BE2C (cell line): ENCODE data around the gene ECE2.

Experiments
- DNase-seq: peaks from one replicate; pipeline ENCODE4 v3.0.0-alpha.2; 2020
- H3K27me3 ChIP-seq: fragments of 250-450 bp; sonication (Bioruptor Pico); 2 replicates; pipeline ENCODE4 v1.5.1; 2020; ENCODE audit warnings: mild to moderate bottlenecking
- H3K36me3 ChIP-seq: fragments of 250-450 bp; sonication (Bioruptor Pico); 2 replicates; pipeline ENCODE4 v1.5.1; 2020; ENCODE audit warnings: mild to moderate bottlenecking
- H3K4me1 ChIP-seq: fragments of 250-450 bp; sonication (Bioruptor Pico); 2 replicates; pipeline ENCODE4 v1.5.1; 2020
- H3K4me3 ChIP-seq: 2 replicates; pipeline ENCODE4 v1.5.1; 2011; ENCODE audit warnings: low read depth, low read length
- H3K9me3 ChIP-seq: fragments of 250-450 bp; sonication (Bioruptor Pico); 2 replicates; pipeline ENCODE4 v1.5.1; 2020
- TF ChIP-seq, protein P1 (sequence below): IDR thresholded peaks from 2 replicates; pipeline ENCODE4 v1.5.1; 2012; ENCODE audit warnings: mild to moderate bottlenecking, low read depth, low read length

ECE2 gene

DNA sequence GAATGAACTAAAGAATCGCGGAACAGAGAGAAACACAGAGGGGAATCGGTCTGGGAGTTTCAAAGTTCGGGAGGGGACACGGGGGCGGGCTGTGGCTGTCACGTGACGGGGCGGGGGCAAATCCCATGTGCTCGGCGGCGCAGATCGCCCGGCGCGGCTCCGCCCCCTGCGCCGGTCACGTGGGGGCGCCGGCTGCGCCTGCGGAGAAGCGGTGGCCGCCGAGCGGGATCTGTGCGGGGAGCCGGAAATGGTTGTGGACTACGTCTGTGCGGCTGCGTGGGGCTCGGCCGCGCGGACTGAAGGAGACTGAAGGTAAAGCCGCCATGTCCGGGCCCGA, 38.5 kb downstream of the ECE2 start, which contains the start of gene EIF4G1:
Gene EIF4G1, plus strand, starts transcription at position 244 of the 337 bp plus-strand sequence. CDS start 1,191 bp downstream, outside the sequence.
- TF ChIP-seq, protein P1, sequence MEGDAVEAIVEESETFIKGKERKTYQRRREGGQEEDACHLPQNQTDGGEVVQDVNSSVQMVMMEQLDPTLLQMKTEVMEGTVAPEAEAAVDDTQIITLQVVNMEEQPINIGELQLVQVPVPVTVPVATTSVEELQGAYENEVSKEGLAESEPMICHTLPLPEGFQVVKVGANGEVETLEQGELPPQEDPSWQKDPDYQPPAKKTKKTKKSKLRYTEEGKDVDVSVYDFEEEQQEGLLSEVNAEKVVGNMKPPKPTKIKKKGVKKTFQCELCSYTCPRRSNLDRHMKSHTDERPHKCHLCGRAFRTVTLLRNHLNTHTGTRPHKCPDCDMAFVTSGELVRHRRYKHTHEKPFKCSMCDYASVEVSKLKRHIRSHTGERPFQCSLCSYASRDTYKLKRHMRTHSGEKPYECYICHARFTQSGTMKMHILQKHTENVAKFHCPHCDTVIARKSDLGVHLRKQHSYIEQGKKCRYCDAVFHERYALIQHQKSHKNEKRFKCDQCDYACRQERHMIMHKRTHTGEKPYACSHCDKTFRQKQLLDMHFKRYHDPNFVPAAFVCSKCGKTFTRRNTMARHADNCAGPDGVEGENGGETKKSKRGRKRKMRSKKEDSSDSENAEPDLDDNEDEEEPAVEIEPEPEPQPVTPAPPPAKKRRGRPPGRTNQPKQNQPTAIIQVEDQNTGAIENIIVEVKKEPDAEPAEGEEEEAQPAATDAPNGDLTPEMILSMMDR = no peak
- DNase-seq = peak; percentile 96
- no peaks in the 10 kb centered on the region for H3K9me3 ChIP-seq
- peak within 1 kb of the TSS; percentile 92 for H3K4me3 ChIP-seq
- H3K4me1 ChIP-seq = peaks cover 14% of the 10 kb centered on the region
- H3K27me3 ChIP-seq = no peaks in the 10 kb centered on the region
- H3K36me3 ChIP-seq = peaks cover 43% of the 10 kb centered on the region

DNA sequence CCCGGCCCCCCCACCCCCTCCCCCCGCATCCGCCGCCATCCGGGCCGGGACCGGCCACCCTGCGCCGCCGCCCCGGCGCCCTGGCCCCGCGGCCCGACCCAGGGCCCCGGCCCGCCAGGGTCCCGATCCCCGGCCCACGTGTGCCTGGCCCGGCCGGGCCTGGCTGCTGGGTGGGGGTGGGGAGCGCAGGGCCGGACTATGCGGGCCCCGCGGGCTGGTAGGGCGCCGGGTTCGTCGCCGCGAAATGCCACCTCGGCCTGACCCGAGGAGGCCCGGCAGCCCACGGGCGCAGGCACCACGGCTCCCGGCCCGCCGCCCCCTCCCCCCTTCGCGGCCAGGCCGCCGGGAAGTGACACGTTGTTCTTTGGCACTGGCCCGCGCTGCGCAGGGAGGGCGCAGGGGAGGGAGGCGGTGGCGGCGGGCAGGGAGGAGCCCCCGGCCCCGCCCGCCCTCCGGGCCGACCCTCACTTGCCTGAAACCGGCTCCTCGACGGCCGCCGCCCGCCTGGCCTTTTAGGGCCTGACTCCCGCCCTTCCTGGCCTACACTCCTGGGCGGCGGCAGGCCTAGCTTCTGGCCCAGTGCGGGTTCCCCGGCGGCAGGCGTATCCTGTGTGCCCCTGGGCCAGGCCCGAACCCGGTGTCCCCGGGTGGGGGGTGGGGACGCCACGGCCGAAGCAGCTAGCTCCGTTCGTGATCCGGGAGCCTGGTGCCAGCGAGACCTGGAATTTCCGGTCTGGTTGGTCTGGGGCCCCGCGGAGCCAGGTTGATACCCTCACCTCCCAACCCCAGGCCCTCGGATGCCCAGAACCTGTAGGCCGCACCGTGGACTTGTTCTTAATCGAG, 39.1 kb downstream of the ECE2 start:
- Histone ChIP-seq H3K36me3 (peaks cover 47% of the 10 kb centered on the region), H3K27me3 (no peaks in the 10 kb centered on the region), H3K4me3 (peak overlapping the region; percentile 92), H3K9me3 (no peaks in the 10 kb centered on the region), H3K4me1 (peaks cover 19% of the 10 kb centered on the region)
- TF ChIP-seq, protein P1 = no peak
- DNase-seq = peak; percentile 76

DNA sequence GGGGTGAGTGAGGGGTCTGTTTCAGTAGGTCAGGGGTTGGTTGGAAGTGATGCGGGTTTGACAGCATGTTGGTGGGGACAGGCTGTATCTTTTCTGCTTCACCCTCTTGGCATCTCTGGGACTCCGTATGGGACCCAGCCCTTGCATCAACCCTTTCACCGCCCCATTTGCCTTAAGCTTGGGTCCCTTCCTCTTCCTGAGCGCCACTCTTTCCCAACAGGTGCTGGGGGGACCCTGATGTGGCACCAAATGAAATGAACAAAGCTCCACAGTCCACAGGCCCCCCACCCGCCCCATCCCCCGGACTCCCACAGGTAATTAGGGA, 39.7 kb downstream of the ECE2 start:
- no peak for DNase-seq
- H3K9me3 ChIP-seq = no peaks in the 10 kb centered on the region
- peaks cover 51% of the 10 kb centered on the region for H3K36me3 ChIP-seq
- peaks cover 19% of the 10 kb centered on the region for H3K4me1 ChIP-seq
- TF ChIP-seq, protein P1 = no peak
- H3K27me3 ChIP-seq = no peaks in the 10 kb centered on the region
- H3K4me3 ChIP-seq = peak overlapping the region; percentile 92

DNA sequence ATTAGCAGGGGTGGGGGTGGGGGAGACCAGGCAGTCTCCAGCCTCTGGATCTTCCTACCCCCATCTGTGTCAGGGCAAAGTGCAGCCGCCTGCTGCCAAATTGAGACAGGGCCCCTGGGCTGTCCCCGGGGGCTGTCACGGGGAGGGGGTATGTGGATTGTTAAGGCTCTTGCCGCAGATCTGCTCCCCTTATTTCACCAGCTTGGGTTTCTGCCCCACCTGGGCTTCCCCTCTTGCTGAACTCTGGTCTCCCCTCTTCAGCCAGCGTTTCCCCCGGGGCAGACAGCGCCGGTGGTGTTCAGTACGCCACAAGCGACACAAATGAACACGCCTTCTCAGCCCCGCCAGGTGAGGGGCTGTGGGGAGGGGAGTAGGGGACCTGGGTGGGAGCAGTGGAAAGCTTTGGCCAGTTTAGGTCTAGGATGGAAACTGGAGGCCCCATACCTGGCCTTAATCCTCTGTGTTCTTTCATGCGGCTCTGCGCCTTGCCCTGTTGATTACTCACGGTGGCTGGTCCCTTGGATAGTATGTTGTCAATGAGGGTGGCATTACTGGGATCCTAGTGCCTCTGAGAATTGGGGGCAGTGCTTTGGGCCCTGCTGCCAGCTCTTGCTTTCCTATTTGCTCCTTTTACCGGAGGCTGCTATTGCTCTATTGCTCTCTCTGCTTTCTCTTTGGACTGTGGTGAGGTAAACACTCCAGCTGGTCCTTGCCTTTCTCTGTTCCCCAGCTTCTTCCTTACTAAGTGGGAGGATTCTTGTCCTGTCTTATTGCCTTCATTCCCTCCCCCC, 40.2 kb downstream of the ECE2 start:
- peaks cover 57% of the 10 kb centered on the region for H3K36me3 ChIP-seq
- DNase-seq = no peak

DNA sequence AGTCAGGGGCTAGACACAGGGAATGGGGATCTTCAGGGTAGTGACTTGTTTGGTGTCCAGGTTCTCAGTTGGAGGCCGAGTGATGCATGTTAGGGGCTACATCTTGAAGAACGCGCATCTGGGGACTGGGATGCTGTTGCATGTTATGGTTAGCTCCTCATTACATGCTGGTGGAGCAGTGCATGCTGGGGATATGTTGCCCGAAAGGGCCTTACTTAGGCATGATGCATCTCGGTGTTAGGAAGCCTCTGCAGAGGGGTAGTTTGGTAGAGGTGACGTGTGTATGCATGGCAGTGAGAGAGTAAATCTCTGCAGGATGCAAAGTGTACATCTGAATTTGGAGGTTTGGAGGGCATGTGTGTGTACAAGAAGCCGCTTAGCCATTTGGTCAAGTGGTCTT, 41.0 kb downstream of the ECE2 start:
- no peak for DNase-seq
- Histone ChIP-seq H3K4me3 (peak overlapping the region; percentile 92), H3K4me1 (peaks cover 19% of the 10 kb centered on the region), H3K9me3 (no peaks in the 10 kb centered on the region), H3K27me3 (no peaks in the 10 kb centered on the region), H3K36me3 (peaks cover 64% of the 10 kb centered on the region)
- TF ChIP-seq, protein P1 = no peak

More for the DNA sequence above, 40.2 kb downstream of the ECE2 start:
- Histone ChIP-seq H3K27me3 (no peaks in the 10 kb centered on the region), H3K4me1 (peaks cover 19% of the 10 kb centered on the region), H3K9me3 (no peaks in the 10 kb centered on the region), H3K4me3 (peak overlapping the region; percentile 92)
- TF ChIP-seq, protein P1 = no peak
